RKO (cell line): ENCODE results near the gene IFI6.
"Not testable (repeated sequence)": the region's sequence is repeated elsewhere in the genome, so short reads cannot be mapped to it uniquely, and the experiment has no call there.

Experiments used
- DNase-seq: peaks from one replicate; pipeline ENCODE4 v3.0.0-alpha.2; 2016; ENCODE audit warnings: low spot score

IFI6 gene

GRCh38 chr1:27628712-27629111, 43.3 kb downstream of the IFI6 start:
- DNase-seq, result no peak

GRCh38 chr1:27627733-27628132, 44.3 kb downstream of the IFI6 start:
- not testable (repeated sequence) for DNase-seq

- DNase-seq, result no peak
These were observed 44.9 kb downstream of the IFI6 start for GRCh38 chr1:27627061-27627460.

- DNase-seq, result no peak
These were observed 45.7 kb downstream of the IFI6 start for GRCh38 chr1:27626031-27626935.

- DNase-seq, result no peak
These were observed 47.4 kb downstream of the IFI6 start for GRCh38 chr1:27624467-27625178.

GRCh38 chr1:27623327-27624212, 48.4 kb downstream of the IFI6 start:
- DNase-seq, result no peak

GRCh38 chr1:27622828-27623227, 49.2 kb downstream of the IFI6 start:
- DNase-seq, result no peak

GRCh38 chr1:27621051-27621920, 50.7 kb downstream of the IFI6 start:
- no peak for DNase-seq

- DNase-seq, result not testable (repeated sequence)
These were observed 52.1 kb downstream of the IFI6 start for GRCh38 chr1:27619782-27620438.

GRCh38 chr1:27618341-27619082, 53.5 kb downstream of the IFI6 start:
- no peak for DNase-seq

GRCh38 chr1:27617420-27617819, 54.6 kb downstream of the IFI6 start:
- DNase-seq, result no peak

GRCh38 chr1:27616441-27616840, 55.6 kb downstream of the IFI6 start:
- no peak for DNase-seq
